GM12873 (cell line): ENCODE results near the gene ANXA9.

Source experiments
- TF ChIP-seq, protein P1 (sequence below): IDR thresholded peaks from 2 replicates; pipeline ENCODE4 v1.5.1; 2012; ENCODE audit warnings: low read depth, mild to moderate bottlenecking, moderate library complexity, low read length, control low read depth; ENCODE audit not compliant: insufficient read depth; ENCODE audit errors: missing control alignments

ANXA9 gene

DNA sequence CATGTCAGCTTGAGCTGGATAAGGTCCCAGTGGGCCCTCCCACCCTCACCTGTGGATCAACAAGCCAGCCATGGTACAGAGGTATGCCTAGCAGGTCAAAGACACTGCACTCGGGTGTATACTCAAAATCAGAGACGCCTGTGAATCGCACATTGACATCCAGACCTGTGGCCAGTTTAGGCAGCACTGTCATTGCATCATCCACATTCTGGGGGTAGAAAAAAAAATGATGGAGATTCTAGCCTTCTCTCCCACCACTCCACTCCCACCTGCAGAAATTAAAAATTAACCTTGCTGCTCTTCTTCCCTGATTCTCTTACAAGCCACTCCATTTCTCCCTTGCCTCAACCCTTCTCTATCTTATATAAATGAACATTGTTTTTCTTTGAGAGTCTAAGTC, 18.3 kb downstream of the ANXA9 start:
- TF ChIP-seq, protein P1, sequence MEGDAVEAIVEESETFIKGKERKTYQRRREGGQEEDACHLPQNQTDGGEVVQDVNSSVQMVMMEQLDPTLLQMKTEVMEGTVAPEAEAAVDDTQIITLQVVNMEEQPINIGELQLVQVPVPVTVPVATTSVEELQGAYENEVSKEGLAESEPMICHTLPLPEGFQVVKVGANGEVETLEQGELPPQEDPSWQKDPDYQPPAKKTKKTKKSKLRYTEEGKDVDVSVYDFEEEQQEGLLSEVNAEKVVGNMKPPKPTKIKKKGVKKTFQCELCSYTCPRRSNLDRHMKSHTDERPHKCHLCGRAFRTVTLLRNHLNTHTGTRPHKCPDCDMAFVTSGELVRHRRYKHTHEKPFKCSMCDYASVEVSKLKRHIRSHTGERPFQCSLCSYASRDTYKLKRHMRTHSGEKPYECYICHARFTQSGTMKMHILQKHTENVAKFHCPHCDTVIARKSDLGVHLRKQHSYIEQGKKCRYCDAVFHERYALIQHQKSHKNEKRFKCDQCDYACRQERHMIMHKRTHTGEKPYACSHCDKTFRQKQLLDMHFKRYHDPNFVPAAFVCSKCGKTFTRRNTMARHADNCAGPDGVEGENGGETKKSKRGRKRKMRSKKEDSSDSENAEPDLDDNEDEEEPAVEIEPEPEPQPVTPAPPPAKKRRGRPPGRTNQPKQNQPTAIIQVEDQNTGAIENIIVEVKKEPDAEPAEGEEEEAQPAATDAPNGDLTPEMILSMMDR: no peak

DNA sequence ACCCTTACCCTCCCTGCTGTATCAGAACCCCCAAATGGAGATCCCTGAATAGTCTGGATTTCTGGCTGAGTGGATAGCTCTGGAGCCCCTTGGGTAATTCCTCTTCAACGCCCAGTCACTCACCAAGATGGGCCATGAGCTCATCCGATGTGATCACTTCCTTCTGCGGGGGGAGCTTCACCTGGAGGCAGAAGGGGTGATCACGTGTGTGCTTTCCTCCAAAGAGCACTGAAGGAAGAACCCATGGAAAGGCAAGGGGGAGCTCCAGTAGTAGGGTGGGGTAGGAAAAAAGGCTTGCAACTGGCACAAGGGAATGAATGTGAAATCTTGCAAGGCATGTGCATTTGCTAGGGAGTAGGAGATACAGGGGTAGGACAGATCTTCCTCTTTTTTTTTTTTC, 19.5 kb downstream of the ANXA9 start:
- TF ChIP-seq, protein P1: no peak

DNA sequence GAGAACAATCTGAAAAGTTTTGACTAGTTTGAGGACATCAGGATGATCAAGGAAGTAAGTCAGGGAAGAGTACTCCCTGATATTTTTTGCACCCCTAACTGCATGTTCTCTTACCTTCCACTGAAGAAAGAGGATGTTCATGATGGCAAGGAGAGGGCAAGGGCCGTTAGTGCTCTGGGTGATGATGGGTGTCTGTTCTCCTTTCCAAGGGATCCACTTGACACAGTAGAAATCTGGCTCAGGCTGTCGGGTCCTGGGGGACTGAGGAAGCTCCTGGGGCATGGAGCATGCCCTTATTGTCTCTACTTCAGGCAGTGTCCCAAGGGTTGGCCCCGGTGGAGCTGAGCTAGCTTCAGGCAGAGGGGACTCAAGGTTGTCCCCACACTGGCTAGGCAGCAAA, 20.0 kb downstream of the ANXA9 start:
- TF ChIP-seq, protein P1: no peak

DNA sequence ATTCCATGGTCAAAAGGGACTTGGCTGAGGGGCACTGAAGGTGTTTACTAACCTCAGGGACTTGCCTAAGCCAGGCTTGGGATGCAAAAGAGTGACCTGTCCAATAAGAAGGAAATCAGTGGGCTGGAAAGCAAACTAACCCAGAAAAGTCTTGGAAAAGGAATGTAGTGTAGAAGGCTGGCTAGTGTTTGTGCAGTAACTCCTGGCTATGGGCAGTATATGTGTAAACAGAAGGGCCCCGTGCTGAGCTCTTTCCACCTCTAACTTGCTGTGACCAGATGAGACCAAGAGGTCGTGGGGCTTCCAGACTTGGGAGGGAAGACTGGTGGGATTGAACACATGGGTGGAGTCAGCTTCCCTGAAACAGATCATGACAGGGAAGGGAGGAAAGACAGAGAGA, 20.5 kb downstream of the ANXA9 start:
- TF ChIP-seq, protein P1: no peak

DNA sequence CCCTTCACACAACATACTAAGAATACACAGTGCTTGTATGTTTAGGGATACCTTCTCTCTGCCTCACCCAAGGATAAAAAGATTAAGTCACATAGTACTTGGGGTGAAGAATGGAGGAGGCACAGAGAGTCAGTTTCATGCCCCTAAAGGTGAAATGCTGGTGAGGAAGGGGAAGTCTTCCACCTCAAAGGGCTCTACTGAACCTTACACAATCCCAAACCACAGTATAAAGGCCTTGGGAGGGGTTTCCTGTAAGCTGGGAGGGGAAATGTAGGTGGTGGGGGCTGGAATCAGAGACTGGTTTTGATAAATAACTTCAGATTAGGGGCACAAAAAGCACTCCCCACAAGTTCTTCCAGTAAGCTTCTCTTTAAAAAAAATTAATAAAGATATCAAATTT, 21.1 kb downstream of the ANXA9 start:
- TF ChIP-seq, protein P1: no peak

DNA sequence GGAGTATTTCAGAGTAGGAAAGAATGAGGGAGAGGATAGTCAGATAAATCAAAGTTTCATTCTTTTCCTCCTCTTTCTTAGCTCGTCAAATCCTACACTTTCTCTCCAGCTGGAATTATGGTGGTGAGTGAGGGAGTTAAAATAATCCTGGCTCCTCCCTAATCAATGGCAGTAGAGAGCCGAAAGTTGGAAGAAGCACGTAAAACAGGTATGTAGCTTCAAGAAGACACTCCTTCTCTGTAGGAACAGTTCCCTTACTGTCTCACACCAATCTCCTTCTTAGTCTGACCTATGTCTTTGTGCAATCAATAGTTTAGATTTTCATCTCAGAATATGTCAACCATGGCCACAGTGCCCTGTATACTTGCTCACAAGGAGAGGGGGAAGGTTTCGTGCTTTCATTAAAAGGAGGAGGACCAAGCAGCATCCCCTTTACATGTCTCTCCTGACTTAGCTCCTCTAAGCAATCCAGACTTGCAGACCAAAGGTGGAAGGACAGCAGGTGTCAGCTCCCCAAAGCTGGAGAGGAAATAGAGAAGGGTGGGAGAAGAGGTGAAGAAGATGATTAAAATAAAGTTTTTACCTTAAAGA, 23.7 kb downstream of the ANXA9 start:
- TF ChIP-seq, protein P1: no peak

DNA sequence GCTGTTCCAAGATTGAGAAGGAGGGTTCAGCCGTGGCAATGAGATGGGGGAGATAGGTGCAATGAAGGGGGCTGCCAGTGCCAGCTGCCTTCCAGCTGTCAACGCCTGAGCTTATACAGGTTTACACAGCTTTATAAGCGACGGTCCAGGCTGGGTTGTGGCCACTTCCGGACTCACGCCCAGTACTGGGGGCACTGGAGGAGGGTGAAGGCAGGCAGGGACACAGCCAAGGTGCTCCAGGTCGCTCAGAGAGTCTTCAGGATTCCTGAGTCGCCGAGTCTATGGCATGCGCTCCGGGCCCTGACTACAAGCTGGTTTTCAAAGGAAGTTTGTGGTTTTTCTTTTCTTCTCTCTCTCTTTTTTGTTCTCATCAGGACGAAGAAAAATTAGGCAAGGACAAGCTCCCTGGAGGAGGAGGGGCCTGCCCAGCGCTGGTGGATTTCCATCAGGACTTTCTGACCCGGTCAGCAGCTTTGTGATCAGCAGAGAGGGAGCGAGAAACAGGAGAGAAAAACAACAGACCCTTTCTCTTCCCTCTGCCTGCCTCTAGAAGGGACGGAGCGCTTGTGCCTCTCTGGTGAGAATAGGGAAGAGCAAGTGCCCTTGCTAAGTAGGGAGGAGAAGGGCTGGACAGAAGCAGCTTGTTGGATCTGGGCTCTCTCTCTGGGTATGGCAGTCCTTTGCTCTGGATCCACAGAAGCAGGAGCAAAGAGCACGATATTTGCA, 24.4 kb downstream of the ANXA9 start, which contains the start of gene MINDY1:
MINDY1 (minus strand) TSS at position 576 of the 726 bp plus-strand sequence. CDS start 4,285 bp downstream, outside the sequence.
- TF ChIP-seq, protein P1: peak; percentile 63
